ENCODE data around the gene ATXN1.

Gene ATXN1

GRCh38 chr6:16337295-16337975 is 423.8 kb downstream of the ATXN1 start:
- POLR2A ChIA-PET = interaction anchor here (0.6 kb wide), 1 partner anchor 334 kb away, joined by 3 read pairs; no protein-coding TSS in a partner anchor
- no peaks in the 10 kb centered on the region for H3K36me3 ChIP-seq (ENCODE audit: control insufficient read depth in 2 of 2, insufficient read depth in 1 of 2, low read length in 2 of 2)
- TF ChIP-seq PATZ1 (tag by site-specific recombination; IDR thresholded peaks at IDR 0.05) (no peak), ZNF366 (tag by site-specific recombination; conservative IDR thresholded peaks at IDR 0.05) (no peak), ZSCAN18 (tag by site-specific recombination; IDR thresholded peaks at IDR 0.05) (no peak), ZSCAN30 (tag by site-specific recombination; IDR thresholded peaks at IDR 0.05) (no peak), ZNF211 (tag by site-specific recombination; IDR thresholded peaks at IDR 0.05; ENCODE audit: low read depth) (no peak), ZNF341 (tag by site-specific recombination; IDR thresholded peaks at IDR 0.05; ENCODE audit: low read depth) (no peak), ZNF658 (tag by site-specific recombination; IDR thresholded peaks at IDR 0.05) (no peak), ZNF624 (tag by site-specific recombination; IDR thresholded peaks at IDR 0.05) (no peak), ZNF513 (tag by site-specific recombination; IDR thresholded peaks at IDR 0.05) (no peak)
- no peaks in the 10 kb centered on the region for H3K9me3 ChIP-seq (ENCODE audit: control insufficient read depth, insufficient read depth, low read depth, low read length)
- H3K4me1 ChIP-seq (ENCODE audit: control insufficient read depth, insufficient read depth, low read length) = peaks cover 4% of the 10 kb centered on the region; the same call in 1 of the 2 replicates
- H3K27ac ChIP-seq (ENCODE audit: extremely low read depth, low read depth, low read length) = no peak overlapping the region
- no peak overlapping the region for H3K4me3 ChIP-seq (ENCODE audit: low read depth, low read length)
- CTCF ChIA-PET = no interaction called here

GRCh38 chr6:16336911-16337294 is 424.4 kb downstream of the ATXN1 start:
- no peak overlapping the region for H3K4me3 ChIP-seq (ENCODE audit: low read depth, low read length)
- peaks cover 4% of the 10 kb centered on the region; the same call in 1 of the 2 replicates for H3K4me1 ChIP-seq (ENCODE audit: control insufficient read depth, insufficient read depth, low read length)
- no peak for TF ChIP-seq ZNF580 (tag by site-specific recombination; IDR thresholded peaks at IDR 0.05)
- no peak for TF ChIP-seq FEZF1 (tag by site-specific recombination; IDR thresholded peaks at IDR 0.05)
- no peak for TF ChIP-seq ZNF658 (tag by site-specific recombination; IDR thresholded peaks at IDR 0.05)
- TF ChIP-seq ZNF558 (tag by site-specific recombination; IDR thresholded peaks at IDR 0.05) = no peak
- TF ChIP-seq BCL6B (tag by site-specific recombination; IDR thresholded peaks at IDR 0.05) = no peak
- TF ChIP-seq ZNF157 (tag by site-specific recombination; IDR thresholded peaks at IDR 0.05) = no peak
- no peak for TF ChIP-seq ZNF529 (tag by site-specific recombination; IDR thresholded peaks at IDR 0.05; ENCODE audit: insufficient replicate concordance)
- no peak overlapping the region for H3K27ac ChIP-seq (ENCODE audit: extremely low read depth, low read depth, low read length)
- no peaks in the 10 kb centered on the region for H3K9me3 ChIP-seq (ENCODE audit: control insufficient read depth, insufficient read depth, low read depth, low read length)
- ChIA-PET CTCF (interaction anchor here (1.1 kb wide), 1 partner anchor 46 kb away, joined by 3 read pairs; no protein-coding TSS in a partner anchor), POLR2A (interaction anchor here (0.6 kb wide), 1 partner anchor 334 kb away, joined by 3 read pairs; no protein-coding TSS in a partner anchor)
- H3K36me3 ChIP-seq (ENCODE audit: control insufficient read depth in 2 of 2, insufficient read depth in 1 of 2, low read length in 2 of 2) = no peaks in the 10 kb centered on the region
